GM23338 (cell line): ENCODE results near the gene SEZ6. TPM values are rescaled to one million over a fixed set of nuclear protein-coding genes. Genes with fewer than 3 reads are reported as not detected.

ENCODE experiments used
- ATAC-seq: fragments of 200-7000 bp; cut with Tn5 transposase; 3 replicates; pipeline ENCODE4 v1.9.1; 2020
- DNase-seq: peaks from one replicate; pipeline ENCODE4 v3.0.0-alpha.2; 2015; ENCODE audit warnings: low spot score
- H2AFZ ChIP-seq: fragments of 200-600 bp; sonication (generic); 2 replicates; pipeline ENCODE4 v1.8.0; 2016; ENCODE audit warnings: antibody characterized with exemption, mild to moderate bottlenecking, moderate library complexity
- H3F3A ChIP-seq: fragments of 200-600 bp; sonication (generic); replicated peaks from 2 replicates; pipeline ENCODE4 v1.8.0; 2017; ENCODE audit warnings: antibody characterized with exemption, mixed run types, low read depth
- H3K27ac ChIP-seq: fragments of 200-600 bp; sonication (generic); 2 replicates; pipeline ENCODE4 v1.6.1; 2016; ENCODE audit warnings: low read depth
- H3K27me3 ChIP-seq: fragments of 200-600 bp; sonication (generic); 2 replicates; pipeline ENCODE4 v1.8.0; 2016; ENCODE audit warnings: mild to moderate bottlenecking, mixed run types, moderate library complexity; ENCODE audit not compliant: insufficient read depth
- H3K36me3 ChIP-seq: fragments of 200-600 bp; sonication (generic); 2 replicates; pipeline ENCODE4 v1.8.0; 2016; ENCODE audit warnings: mild to moderate bottlenecking; ENCODE audit not compliant: insufficient read depth
- H3K4me1 ChIP-seq: fragments of 200-600 bp; sonication (generic); 2 replicates; pipeline ENCODE4 v1.8.0; 2016; ENCODE audit warnings: mild to moderate bottlenecking, moderate library complexity; ENCODE audit not compliant: insufficient read depth
- H3K4me2 ChIP-seq: fragments of 200-600 bp; sonication (generic); 2 replicates; pipeline ENCODE4 v1.7.1; 2017; ENCODE audit warnings: mixed run types
- H3K4me3 ChIP-seq: fragments of 200-600 bp; sonication (generic); 2 replicates; pipeline ENCODE4 v1.6.1; 2016; ENCODE audit warnings: mixed run types
- H3K79me2 ChIP-seq: fragments of 200-600 bp; sonication (generic); replicated peaks from 2 replicates; pipeline ENCODE4 v1.8.0; 2017; ENCODE audit warnings: mild to moderate bottlenecking; ENCODE audit not compliant: insufficient read depth
- H3K9me2 ChIP-seq: fragments of 200-600 bp; sonication (generic); 2 replicates; pipeline ENCODE4 v1.8.0; 2017; ENCODE audit not compliant: insufficient read depth
- H4K20me1 ChIP-seq: fragments of 200-600 bp; sonication (generic); replicated peaks from 2 replicates; pipeline ENCODE4 v1.8.0; 2017; ENCODE audit warnings: mild to moderate bottlenecking; ENCODE audit not compliant: insufficient read depth
- H3K27ac Mint-ChIP-seq: 2 replicates; pipeline ENCODE4 v1.8.0; 2020; ENCODE audit warnings: inconsistent platforms, mild to moderate bottlenecking, moderate library complexity, mixed read lengths
- H3K27me3 Mint-ChIP-seq: 3 replicates; pipeline ENCODE4 v1.8.0; 2022; ENCODE audit warnings: low read depth, mild to moderate bottlenecking, moderate library complexity, mixed read lengths, inconsistent platforms; ENCODE audit not compliant: insufficient read depth, poor library complexity
- H3K36me3 Mint-ChIP-seq: 3 replicates; pipeline ENCODE4 v1.8.0; 2021; ENCODE audit warnings: low read depth, mild to moderate bottlenecking, inconsistent platforms, moderate library complexity, mixed read lengths
- H3K4me1 Mint-ChIP-seq: 3 replicates; pipeline ENCODE4 v1.8.0; 2020; ENCODE audit warnings: mild to moderate bottlenecking, inconsistent platforms, mixed read lengths
- H3K4me3 Mint-ChIP-seq: 3 replicates; pipeline ENCODE4 v1.8.0; 2021; ENCODE audit warnings: moderate library complexity, mild to moderate bottlenecking, inconsistent platforms, mixed read lengths
- H3K9me3 Mint-ChIP-seq: 3 replicates; pipeline ENCODE4 v1.8.0; 2020; ENCODE audit warnings: moderate library complexity, mild to moderate bottlenecking, inconsistent platforms, mixed read lengths
- CREB1 ChIP-seq: fragments of 250-450 bp; sonication (Bioruptor Pico); IDR thresholded peaks from 2 replicates; pipeline ENCODE4 v1.5.0; 2020; ENCODE audit warnings: low read depth, mild to moderate bottlenecking, moderate library complexity
- CTCF ChIP-seq, 2 experiments: fragments of 200-600 bp in 1 of 2; sonication (generic) in 1 of 2; conservative IDR thresholded peaks; 2 replicates each; pipeline versions ENCODE4 v1.5.1 to v1.6.1; 2016 to 2017; ENCODE audit warnings: antibody characterized with exemption in 2 of 2, low read depth in 2 of 2, mild to moderate bottlenecking in 2 of 2, moderate library complexity in 1 of 2
- ETS1 ChIP-seq: IDR thresholded peaks from 2 replicates; pipeline ENCODE4 v1.6.1; 2016; ENCODE audit warnings: antibody characterized with exemption
- EZH2 ChIP-seq: fragments of 200-600 bp; sonication (generic); IDR thresholded peaks from one replicate; pipeline ENCODE4 v1.8.0; 2017; ENCODE audit warnings: antibody characterized with exemption, mild to moderate bottlenecking, low read depth; ENCODE audit not compliant: unreplicated experiment
- EZH2phosphoT487 ChIP-seq: fragments of 200-600 bp; sonication (generic); IDR thresholded peaks from one replicate; pipeline ENCODE4 v1.8.1; 2018; ENCODE audit warnings: antibody characterized with exemption; ENCODE audit not compliant: unreplicated experiment
- JUNB ChIP-seq: IDR thresholded peaks from one replicate; pipeline ENCODE4 v1.6.1; 2016; ENCODE audit warnings: antibody characterized with exemption; ENCODE audit not compliant: unreplicated experiment
- NANOG ChIP-seq: IDR thresholded peaks from 2 replicates; pipeline ENCODE4 v1.6.1; 2016; ENCODE audit warnings: antibody characterized with exemption, borderline replicate concordance
- POLR2AphosphoS5 ChIP-seq: IDR thresholded peaks from 2 replicates; pipeline ENCODE4 v1.6.1; 2016; ENCODE audit warnings: antibody characterized with exemption, low read depth
- REST ChIP-seq: IDR thresholded peaks from one replicate; pipeline ENCODE4 v1.6.1; 2018; ENCODE audit warnings: antibody characterized with exemption; ENCODE audit not compliant: unreplicated experiment
- STAT1 ChIP-seq: IDR thresholded peaks from one replicate; pipeline ENCODE4 v1.6.1; 2016; ENCODE audit warnings: antibody characterized with exemption; ENCODE audit not compliant: unreplicated experiment
- ZNF114 ChIP-seq: fragments of 250-450 bp; sonication (Bioruptor Pico); IDR thresholded peaks from 2 replicates; pipeline ENCODE4 v1.5.0; 2020; ENCODE audit warnings: mild to moderate bottlenecking, moderate library complexity
- ZNF331 ChIP-seq: fragments of 250-450 bp; sonication (Bioruptor Pico); IDR thresholded peaks from 2 replicates; pipeline ENCODE4 v1.5.0; 2020; ENCODE audit warnings: low read depth, mild to moderate bottlenecking, moderate library complexity
- ZNF462 ChIP-seq: fragments of 250-450 bp; sonication (Bioruptor Pico); IDR thresholded peaks from 2 replicates; pipeline ENCODE4 v1.5.0; 2020; ENCODE audit warnings: mild to moderate bottlenecking, moderate library complexity
- polyA plus RNA-seq: library from polyadenylated mRNA; unstranded; fragments of >200 nt; fragmentation: Nextera tagmentation; extraction: Ambion mirVana; gene quantifications from 2 replicates; pipeline ENCODE4 v1.2.1, GENCODE V29; 2016
- total RNA-seq: library from RNA; depleted of rRNA; stranded (reverse); fragments of >200 nt; shearing (Covaris generic); gene quantifications from 2 replicates; pipeline ENCODE4 v1.2.3, GENCODE V29; 2014

Gene SEZ6
- total and polyA plus RNA-seq, 2 experiments from 2014 or later = 1.0 to 6.5 TPM

- Histone ChIP-seq H3K36me3 (no peaks in the 10 kb centered on the region), H3K27me3 (no peaks in the 10 kb centered on the region), H4K20me1 (no peaks in the 10 kb centered on the region), H3K4me2 (no peak overlapping the region), H3K27ac (no peak overlapping the region), H3K9me2 (no peaks in the 10 kb centered on the region), H2AFZ (no peak overlapping the region), H3K79me2 (no peaks in the 10 kb centered on the region), H3K4me1 (peaks cover 4% of the 10 kb centered on the region; the same call in 1 of the 2 replicates), H3F3A (peaks cover 10% of the 10 kb centered on the region; the same call in 1 of the 2 replicates), H3K4me3 (no peak overlapping the region)
- ATAC-seq (no peak), DNase-seq (no peak)
- Mint-ChIP-seq H3K36me3 (no peaks in the 10 kb centered on the region), H3K4me3 (no peak overlapping the region), H3K9me3 (no peaks in the 10 kb centered on the region), H3K27ac (no peak overlapping the region), H3K27me3 (peaks cover 10% of the 10 kb centered on the region), H3K4me1 (peaks cover 19% of the 10 kb centered on the region)
- no peak for TF ChIP-seq POLR2AphosphoS5
- TF ChIP-seq NANOG = no peak
- no peak for TF ChIP-seq ZNF114
- TF ChIP-seq CREB1 (CRISPR knock-in tag) = no peak
- no peak for TF ChIP-seq EZH2phosphoT487
- no peak for TF ChIP-seq JUNB
- TF ChIP-seq EZH2 = no peak
- no peak for TF ChIP-seq ZNF462 (CRISPR knock-in tag)
- no peak for TF ChIP-seq ZNF331 (CRISPR knock-in tag)
- TF ChIP-seq CTCF (conservative IDR thresholded peaks at IDR 0.05; ENCODE audit: low read depth in 2 of 2) = no peak
- no peak for TF ChIP-seq REST
- TF ChIP-seq STAT1 = no peak
- TF ChIP-seq ETS1 = no peak
Measured at GRCh38 chr17:28975031-28975430, 30.8 kb downstream of the SEZ6 start.
